GM12891 (cell line): ENCODE results near the gene POLR2C.

Source experiments
- PAX5 ChIP-seq: IDR thresholded peaks from 2 replicates; pipeline ENCODE4 v1.6.1; 2011; ENCODE audit warnings: low read length, moderate library complexity, mild to moderate bottlenecking; ENCODE audit not compliant: insufficient read depth, severe bottlenecking
- POLR2A ChIP-seq: IDR thresholded peaks from 2 replicates; pipeline ENCODE4 v1.6.1; 2011; ENCODE audit warnings: low read depth, low read length, control low read depth
- POLR2AphosphoS5 ChIP-seq: IDR thresholded peaks from 2 replicates; pipeline ENCODE4 v1.6.1; 2011; ENCODE audit warnings: low read depth, low read length, control low read depth
- POU2F2 ChIP-seq: IDR thresholded peaks from 2 replicates; pipeline ENCODE4 v1.6.1; 2011; ENCODE audit warnings: low read depth, mild to moderate bottlenecking, control low read depth, low read length, moderate library complexity
- SPI1 ChIP-seq: IDR thresholded peaks from 2 replicates; pipeline ENCODE4 v1.6.1; 2011; ENCODE audit warnings: low read depth, low read length, control low read depth
- TAF1 ChIP-seq: IDR thresholded peaks from 2 replicates; pipeline ENCODE4 v1.6.1; 2011; ENCODE audit warnings: low read depth, low read length, control low read depth

DNA sequence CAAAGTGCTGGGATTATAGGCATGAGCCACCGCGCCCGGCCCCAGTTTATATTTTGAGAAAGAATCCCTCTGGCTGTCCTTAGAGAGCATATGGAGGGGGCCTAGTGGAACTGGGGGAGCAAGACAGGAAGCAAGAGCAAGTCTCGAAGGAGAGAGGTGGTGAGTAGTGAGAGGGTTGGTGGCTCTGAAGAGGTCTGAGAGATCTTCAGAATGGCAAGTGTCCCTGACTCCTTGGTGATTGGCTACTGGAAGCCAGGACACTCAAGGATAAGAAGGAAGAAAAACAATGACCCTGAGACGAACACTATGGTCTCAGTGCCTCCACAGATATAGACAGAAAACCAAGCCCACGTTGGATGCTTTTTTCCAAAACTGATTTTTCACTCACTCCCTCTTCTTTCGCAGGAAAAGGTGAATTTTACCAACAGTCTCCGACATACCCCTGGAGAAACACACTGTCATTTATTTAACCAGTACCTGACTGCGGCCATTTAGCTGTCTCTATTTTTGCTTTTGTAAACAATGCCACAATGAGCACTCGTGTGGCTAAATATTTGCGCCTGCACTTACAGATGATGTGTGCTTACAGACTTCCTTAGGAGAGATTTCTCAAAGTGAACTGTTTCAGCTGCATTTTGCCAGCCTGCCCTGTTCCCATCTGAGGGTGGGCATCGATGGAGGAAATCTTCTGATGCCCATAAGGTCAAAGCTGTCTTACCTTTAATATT, 39.7 kb downstream of the POLR2C start:
- TF ChIP-seq POLR2A (no peak), TAF1 (no peak), POLR2AphosphoS5 (no peak), SPI1 (no peak), POU2F2 (no peak), PAX5 (no peak)
